ENCODE data around the gene ACADL. TPM values are rescaled to one million over a fixed set of nuclear protein-coding genes. Genes with fewer than 3 reads are reported as not detected.

ACADL gene
- total and polyA plus RNA-seq, 3 donors from 2014 or later = 4.5 to 18.5 (median 18.1) TPM

DNA sequence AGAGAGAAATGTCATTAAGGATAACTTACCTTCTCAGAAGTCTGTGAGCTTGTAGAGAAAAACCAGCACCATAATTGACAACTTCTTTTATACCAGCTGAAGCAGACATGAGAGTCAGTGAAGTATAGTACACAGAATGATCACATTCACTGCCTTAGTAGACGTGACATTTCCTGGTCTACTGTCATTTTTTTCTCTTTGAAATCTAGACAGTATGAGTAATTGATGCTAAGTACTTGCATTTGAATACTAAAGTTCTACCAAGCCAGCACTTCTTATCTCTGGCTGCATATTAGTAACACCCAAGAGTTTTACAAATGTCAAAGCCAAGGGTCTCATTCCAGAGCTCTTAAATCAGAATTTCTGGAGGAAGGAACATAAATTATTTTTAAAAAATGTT is 25.4 kb upstream of the ACADL start:
- Histone ChIP-seq H3K36me3 (ENCODE audit: low read depth, missing control alignments) (no peaks in the 10 kb centered on the region), H3K27me3 (no peaks in the 10 kb centered on the region), H3K27ac (no peak overlapping the region), H3K4me3 (no peak overlapping the region), H3K9me3 (no peaks in the 10 kb centered on the region), H3K4me1 (no peaks in the 10 kb centered on the region)
- 72 to 84% methylated on average over 1 of the region's 1 CpG for WGBS, 2 donors
- TF ChIP-seq POLR2A (IDR thresholded peaks at IDR 0.05) = no peak
- TF ChIP-seq, protein P1, sequence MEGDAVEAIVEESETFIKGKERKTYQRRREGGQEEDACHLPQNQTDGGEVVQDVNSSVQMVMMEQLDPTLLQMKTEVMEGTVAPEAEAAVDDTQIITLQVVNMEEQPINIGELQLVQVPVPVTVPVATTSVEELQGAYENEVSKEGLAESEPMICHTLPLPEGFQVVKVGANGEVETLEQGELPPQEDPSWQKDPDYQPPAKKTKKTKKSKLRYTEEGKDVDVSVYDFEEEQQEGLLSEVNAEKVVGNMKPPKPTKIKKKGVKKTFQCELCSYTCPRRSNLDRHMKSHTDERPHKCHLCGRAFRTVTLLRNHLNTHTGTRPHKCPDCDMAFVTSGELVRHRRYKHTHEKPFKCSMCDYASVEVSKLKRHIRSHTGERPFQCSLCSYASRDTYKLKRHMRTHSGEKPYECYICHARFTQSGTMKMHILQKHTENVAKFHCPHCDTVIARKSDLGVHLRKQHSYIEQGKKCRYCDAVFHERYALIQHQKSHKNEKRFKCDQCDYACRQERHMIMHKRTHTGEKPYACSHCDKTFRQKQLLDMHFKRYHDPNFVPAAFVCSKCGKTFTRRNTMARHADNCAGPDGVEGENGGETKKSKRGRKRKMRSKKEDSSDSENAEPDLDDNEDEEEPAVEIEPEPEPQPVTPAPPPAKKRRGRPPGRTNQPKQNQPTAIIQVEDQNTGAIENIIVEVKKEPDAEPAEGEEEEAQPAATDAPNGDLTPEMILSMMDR (IDR thresholded peaks at IDR 0.05) = no peak
- intact Hi-C loops (cut with DNase I; ENCODE audit: low total_unique reads) = no loop called here
- no peak for DNase-seq

DNA sequence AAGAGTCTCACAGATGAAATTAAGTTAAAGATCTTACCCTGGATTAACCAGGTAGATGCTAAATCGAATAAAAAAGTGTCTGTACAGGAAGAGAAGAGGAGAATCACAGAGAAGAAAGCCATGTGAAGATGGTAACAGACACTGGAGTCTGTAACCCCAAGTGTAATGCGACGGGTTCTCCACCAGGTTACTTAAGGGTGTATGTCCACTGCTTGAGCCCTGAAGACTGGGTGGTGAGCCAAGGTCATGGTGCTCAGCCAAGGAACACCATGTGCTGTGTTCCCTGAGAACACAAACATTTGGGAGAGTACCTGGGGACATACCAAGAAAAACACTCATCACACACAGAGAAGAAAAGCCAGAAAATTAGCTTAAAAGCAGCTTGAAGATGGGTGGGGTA is 8.2 kb upstream of the ACADL start:
- WGBS, 2 donors = 44 to 66% methylated on average over 3 of the region's 3 CpGs
- peak overlapping the region; percentile 40 to 73 for H3K27ac ChIP-seq
- H3K4me1 ChIP-seq = peaks cover 9% of the 10 kb centered on the region
- DNase-seq = peak; percentile 83
- intact Hi-C loops (cut with DNase I; ENCODE audit: low total_unique reads) = loop anchor here (10.0 kb wide), 1 partner anchor 161 kb away; no protein-coding TSS in a partner anchor
- H3K36me3 ChIP-seq (ENCODE audit: low read depth, missing control alignments) = no peaks in the 10 kb centered on the region
- H3K27me3 ChIP-seq = no peaks in the 10 kb centered on the region
- H3K4me3 ChIP-seq = no peak overlapping the region
- no peaks in the 10 kb centered on the region for H3K9me3 ChIP-seq
- no peak for TF ChIP-seq POLR2A (IDR thresholded peaks at IDR 0.05)
- TF ChIP-seq, protein P1 (IDR thresholded peaks at IDR 0.05) = peak; percentile 26 to 54 (median 29)

DNA sequence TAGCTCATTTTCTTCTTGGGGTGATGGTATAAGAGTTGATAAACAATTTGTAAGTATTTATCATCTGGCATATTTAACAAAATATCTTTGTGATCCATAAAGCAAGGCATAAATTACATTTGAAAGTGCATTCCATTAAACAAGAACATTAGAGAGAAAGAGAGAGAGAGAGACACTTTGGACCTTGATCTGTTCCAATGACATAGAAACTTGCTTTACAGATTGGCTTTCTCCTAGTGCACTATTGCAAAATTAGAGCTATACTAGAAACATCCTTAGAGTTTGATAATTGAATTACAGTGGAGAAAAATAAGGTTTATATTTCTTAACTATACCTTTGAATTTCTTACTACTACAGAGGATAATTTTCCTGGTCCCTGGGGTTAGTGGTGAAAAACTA is 5.7 kb upstream of the ACADL start:
- TF ChIP-seq, protein P1 (IDR thresholded peaks at IDR 0.05) = no peak
- no peak for TF ChIP-seq POLR2A (IDR thresholded peaks at IDR 0.05)
- peak overlapping the region in 1 of 2 donors; percentile 20 for H3K27ac ChIP-seq

DNA sequence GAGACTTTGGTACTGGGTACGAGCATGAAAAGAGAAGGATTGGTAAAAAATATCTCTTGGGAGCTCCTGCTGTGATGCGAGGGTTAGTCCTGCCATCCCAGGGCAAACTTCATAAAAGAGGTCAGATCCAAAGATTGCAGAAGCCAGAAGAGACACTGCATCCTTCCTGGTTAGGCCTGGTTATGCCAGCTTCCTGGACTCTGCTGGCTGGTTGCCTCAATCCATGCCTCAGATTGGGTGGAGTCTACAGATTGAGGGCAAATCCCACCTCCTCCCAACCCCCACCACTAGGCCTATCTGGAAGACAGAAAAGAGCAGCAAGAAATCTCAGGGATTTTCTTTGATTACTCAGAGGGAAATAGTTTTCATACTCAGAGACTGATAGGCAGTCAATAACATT is 5.3 kb upstream of the ACADL start:
- no peaks in the 10 kb centered on the region for H3K9me3 ChIP-seq
- no peak overlapping the region for H3K4me3 ChIP-seq
- H3K27ac ChIP-seq = peak overlapping the region in 1 of 2 donors; percentile 13
- no peaks in the 10 kb centered on the region for H3K36me3 ChIP-seq (ENCODE audit: low read depth, missing control alignments)
- 84% methylated on average over 2 of the region's 2 CpGs for WGBS, 2 donors
- H3K27me3 ChIP-seq = no peaks in the 10 kb centered on the region
- DNase-seq = no peak
- intact Hi-C loops (cut with DNase I; ENCODE audit: low total_unique reads) = loop anchor here (10.0 kb wide), 1 partner anchor 164 kb away; no protein-coding TSS in a partner anchor
- H3K4me1 ChIP-seq = peaks cover 13% of the 10 kb centered on the region
- TF ChIP-seq POLR2A (IDR thresholded peaks at IDR 0.05) = no peak
- TF ChIP-seq, protein P1 (IDR thresholded peaks at IDR 0.05) = no peak

More for the DNA sequence above, 5.7 kb upstream of the ACADL start:
- no peak overlapping the region for H3K4me3 ChIP-seq
- no peaks in the 10 kb centered on the region for H3K9me3 ChIP-seq
- intact Hi-C loops (cut with DNase I; ENCODE audit: low total_unique reads) = loop anchor here (10.0 kb wide), 1 partner anchor 164 kb away; no protein-coding TSS in a partner anchor
- no peaks in the 10 kb centered on the region for H3K36me3 ChIP-seq (ENCODE audit: low read depth, missing control alignments)
- DNase-seq = no peak
- H3K4me1 ChIP-seq = peaks cover 9% of the 10 kb centered on the region
- no peaks in the 10 kb centered on the region for H3K27me3 ChIP-seq

DNA sequence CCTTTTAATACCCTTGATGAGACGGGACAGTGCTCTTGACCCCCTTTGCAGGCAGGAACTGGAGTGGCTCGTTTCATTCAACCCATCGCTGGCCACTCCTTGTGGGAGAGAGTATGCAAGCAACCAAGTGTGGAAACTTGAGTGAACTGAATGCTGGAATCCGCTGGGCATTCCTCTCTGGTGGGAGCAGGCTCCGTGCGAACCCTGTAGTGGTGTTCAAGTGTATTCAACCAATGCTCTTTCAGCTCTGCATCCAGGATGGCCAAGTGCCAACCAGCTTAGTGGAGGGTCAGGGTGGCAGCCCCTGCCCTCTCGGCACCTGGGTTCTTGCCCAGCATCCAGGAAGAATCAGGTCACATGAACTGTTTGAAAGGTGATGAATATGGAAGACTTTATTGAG is 3.3 kb upstream of the ACADL start:
- 95 to 100% methylated on average over 2 to 7 of the region's 7 CpGs for WGBS, 2 donors
- Histone ChIP-seq H3K4me3 (no peak overlapping the region), H3K27ac (no peak overlapping the region), H3K4me1 (peaks cover 13% of the 10 kb centered on the region), H3K36me3 (ENCODE audit: low read depth, missing control alignments) (no peaks in the 10 kb centered on the region), H3K9me3 (no peaks in the 10 kb centered on the region), H3K27me3 (no peaks in the 10 kb centered on the region)
- TF ChIP-seq POLR2A (IDR thresholded peaks at IDR 0.05) = no peak
- TF ChIP-seq, protein P1 (IDR thresholded peaks at IDR 0.05) = no peak
- DNase-seq = no peak
- intact Hi-C loops (cut with DNase I; ENCODE audit: low total_unique reads) = no loop called here
